Astrocyte (in vitro differentiated cells and primary cell): ENCODE data around the gene PPM1L. TPM values are rescaled to one million over a fixed set of nuclear protein-coding genes. Genes with fewer than 3 reads are reported as not detected.

Source experiments
- DNase-seq: peaks from one replicate; pipeline ENCODE4 v3.0.0-alpha.2; 2010; ENCODE audit warnings: low read depth
- FAIRE-seq: peaks from 2 replicates; lab custom pipeline; 2011; peaks lifted over from hg19 to GRCh38; lab: Jason Lieb, UNC
- H2AFZ ChIP-seq: 2 replicates; pipeline ENCODE4 v1.6.0; 2012; ENCODE audit warnings: low read depth, low read length, inconsistent platforms
- H3K27ac ChIP-seq: 2 replicates; pipeline ENCODE4 v1.5.1; 2011; ENCODE audit warnings: low read depth, low read length, inconsistent platforms
- H3K27me3 ChIP-seq: 2 replicates; pipeline ENCODE4 v1.6.0; 2011; ENCODE audit warnings: low read length, inconsistent platforms; ENCODE audit not compliant: insufficient read depth
- H3K36me3 ChIP-seq: 2 replicates; pipeline ENCODE4 v1.5.1; 2011; ENCODE audit warnings: low read length, inconsistent platforms; ENCODE audit not compliant: insufficient read depth
- H3K4me1 ChIP-seq: 2 replicates; pipeline ENCODE4 v1.5.1; 2011; ENCODE audit warnings: low read length, inconsistent platforms; ENCODE audit not compliant: insufficient read depth
- H3K4me2 ChIP-seq: 2 replicates; pipeline ENCODE4 v1.6.0; 2012; ENCODE audit warnings: low read length, inconsistent platforms
- H3K4me3 ChIP-seq: 2 replicates; pipeline ENCODE4 v1.5.1; 2011; ENCODE audit warnings: low read depth, mild to moderate bottlenecking, low read length, inconsistent platforms; ENCODE audit not compliant: insufficient read depth
- H3K79me2 ChIP-seq: 2 replicates; pipeline ENCODE4 v1.6.0; 2012; ENCODE audit warnings: mild to moderate bottlenecking, low read length, inconsistent platforms; ENCODE audit not compliant: insufficient read depth
- H3K9ac ChIP-seq: 2 replicates; pipeline ENCODE4 v1.6.0; 2012; ENCODE audit warnings: mild to moderate bottlenecking, low read length, inconsistent platforms
- H3K9me3 ChIP-seq: 2 replicates; pipeline ENCODE4 v1.5.1; 2012; ENCODE audit warnings: low read depth, mild to moderate bottlenecking, low read length, inconsistent platforms; ENCODE audit not compliant: insufficient read depth
- H4K20me1 ChIP-seq: 2 replicates; pipeline ENCODE4 v1.6.0; 2012; ENCODE audit warnings: low read length, inconsistent platforms; ENCODE audit not compliant: insufficient read depth
- H3K27ac Mint-ChIP-seq: one replicate; pipeline ENCODE4 v1.8.0; 2021; ENCODE audit warnings: mild to moderate bottlenecking, mixed read lengths; ENCODE audit not compliant: unreplicated experiment
- H3K27me3 Mint-ChIP-seq: one replicate; pipeline ENCODE4 v1.8.0; 2021; ENCODE audit warnings: low read depth, mixed read lengths; ENCODE audit not compliant: unreplicated experiment
- H3K36me3 Mint-ChIP-seq: one replicate; pipeline ENCODE4 v1.8.0; 2021; ENCODE audit warnings: low read depth, mixed read lengths; ENCODE audit not compliant: unreplicated experiment
- H3K4me1 Mint-ChIP-seq: one replicate; pipeline ENCODE4 v1.8.0; 2021; ENCODE audit warnings: low read depth, mixed read lengths; ENCODE audit not compliant: unreplicated experiment
- H3K4me3 Mint-ChIP-seq: one replicate; pipeline ENCODE4 v1.8.0; 2021; ENCODE audit warnings: mild to moderate bottlenecking, moderate library complexity, mixed read lengths; ENCODE audit not compliant: unreplicated experiment
- H3K9me3 Mint-ChIP-seq: one replicate; pipeline ENCODE4 v1.8.0; 2021; ENCODE audit warnings: mild to moderate bottlenecking, mixed read lengths; ENCODE audit not compliant: unreplicated experiment
- EZH2 ChIP-seq: IDR thresholded peaks from 2 replicates; pipeline ENCODE4 v1.6.1; 2012; ENCODE audit warnings: mild to moderate bottlenecking, low read length, inconsistent platforms; ENCODE audit not compliant: insufficient read depth
- total RNA-seq: library from RNA; stranded (reverse); gene quantifications from 2 replicates; pipeline ENCODE4 v1.2.1, GENCODE V29; 2021
- TF ChIP-seq, protein P1 (sequence below): IDR thresholded peaks from 2 replicates; pipeline ENCODE4 v1.5.1; 2011; ENCODE audit warnings: low read depth, mild to moderate bottlenecking, inconsistent platforms, low read length, moderate library complexity; ENCODE audit not compliant: insufficient read depth

PPM1L gene
- total RNA-seq, 1 donor from 2014 or later, result 6.3 TPM

DNA sequence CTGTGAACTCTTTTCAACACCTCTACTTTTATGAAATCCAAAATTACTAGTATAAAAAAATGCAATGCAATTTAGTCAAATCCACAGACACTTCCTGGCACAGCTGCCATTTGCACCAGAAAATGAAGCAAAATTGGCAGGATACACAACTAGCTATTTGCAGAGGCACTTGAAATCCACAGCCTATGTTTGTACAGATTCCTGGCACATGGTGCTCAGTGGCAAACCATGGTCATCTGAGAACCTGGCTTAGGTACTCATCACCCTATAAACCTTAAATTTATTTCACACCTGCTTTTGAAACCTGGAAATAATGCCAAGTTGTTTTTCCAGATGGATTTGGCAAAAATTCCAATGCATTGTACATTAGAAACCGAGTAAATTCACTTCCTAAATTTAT is 20.2 kb upstream of the PPM1L start:
- Histone ChIP-seq H3K4me3 (no peak overlapping the region), H3K79me2 (no peaks in the 10 kb centered on the region), H3K4me1 (no peaks in the 10 kb centered on the region), H3K9me3 (no peaks in the 10 kb centered on the region), H3K27me3 (no peaks in the 10 kb centered on the region), H3K27ac (no peak overlapping the region), H3K36me3 (no peaks in the 10 kb centered on the region), H4K20me1 (no peaks in the 10 kb centered on the region), H3K9ac (no peak overlapping the region), H3K4me2 (no peak overlapping the region), H2AFZ (no peak overlapping the region)
- no peaks in the 10 kb centered on the region for H3K36me3 Mint-ChIP-seq
- FAIRE-seq (no peak), DNase-seq (no peak)
- no peaks in the 10 kb centered on the region for H3K9me3 Mint-ChIP-seq
- no peaks in the 10 kb centered on the region for H3K4me1 Mint-ChIP-seq
- H3K4me3 Mint-ChIP-seq, result no peak overlapping the region
- H3K27me3 Mint-ChIP-seq, result no peaks in the 10 kb centered on the region
- no peak overlapping the region for H3K27ac Mint-ChIP-seq
- TF ChIP-seq, protein P1, sequence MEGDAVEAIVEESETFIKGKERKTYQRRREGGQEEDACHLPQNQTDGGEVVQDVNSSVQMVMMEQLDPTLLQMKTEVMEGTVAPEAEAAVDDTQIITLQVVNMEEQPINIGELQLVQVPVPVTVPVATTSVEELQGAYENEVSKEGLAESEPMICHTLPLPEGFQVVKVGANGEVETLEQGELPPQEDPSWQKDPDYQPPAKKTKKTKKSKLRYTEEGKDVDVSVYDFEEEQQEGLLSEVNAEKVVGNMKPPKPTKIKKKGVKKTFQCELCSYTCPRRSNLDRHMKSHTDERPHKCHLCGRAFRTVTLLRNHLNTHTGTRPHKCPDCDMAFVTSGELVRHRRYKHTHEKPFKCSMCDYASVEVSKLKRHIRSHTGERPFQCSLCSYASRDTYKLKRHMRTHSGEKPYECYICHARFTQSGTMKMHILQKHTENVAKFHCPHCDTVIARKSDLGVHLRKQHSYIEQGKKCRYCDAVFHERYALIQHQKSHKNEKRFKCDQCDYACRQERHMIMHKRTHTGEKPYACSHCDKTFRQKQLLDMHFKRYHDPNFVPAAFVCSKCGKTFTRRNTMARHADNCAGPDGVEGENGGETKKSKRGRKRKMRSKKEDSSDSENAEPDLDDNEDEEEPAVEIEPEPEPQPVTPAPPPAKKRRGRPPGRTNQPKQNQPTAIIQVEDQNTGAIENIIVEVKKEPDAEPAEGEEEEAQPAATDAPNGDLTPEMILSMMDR, result no peak
- TF ChIP-seq EZH2, result no peak

DNA sequence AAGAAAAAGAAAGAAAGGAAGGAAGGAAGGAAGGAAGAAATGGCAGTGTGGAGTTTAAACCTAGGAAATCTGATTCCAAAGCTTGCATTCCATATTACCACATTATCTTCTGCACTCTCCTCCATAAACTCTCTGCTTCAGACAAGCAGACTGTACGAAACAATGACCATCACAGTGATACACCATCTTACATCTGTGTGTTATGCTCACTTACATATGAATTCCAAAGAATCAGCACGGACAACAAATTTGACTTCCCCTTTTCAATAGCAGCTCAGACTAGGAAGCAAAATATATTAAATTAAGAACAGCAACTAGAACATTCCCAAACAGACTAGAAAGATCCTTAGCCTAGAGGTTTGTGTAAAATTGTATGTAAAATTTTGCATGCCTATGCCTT is 18.0 kb upstream of the PPM1L start:
- H3K4me2 ChIP-seq, result no peak overlapping the region
- H2AFZ ChIP-seq, result no peak overlapping the region
- no peaks in the 10 kb centered on the region for H3K4me1 ChIP-seq
- no peaks in the 10 kb centered on the region for H3K79me2 ChIP-seq
- no peaks in the 10 kb centered on the region for H3K36me3 ChIP-seq
- H4K20me1 ChIP-seq, result no peaks in the 10 kb centered on the region
- no peak overlapping the region for H3K9ac ChIP-seq
- H3K4me3 Mint-ChIP-seq, result no peak overlapping the region
- H3K4me3 ChIP-seq, result no peak overlapping the region
- no peaks in the 10 kb centered on the region for H3K9me3 Mint-ChIP-seq
- H3K4me1 Mint-ChIP-seq, result no peaks in the 10 kb centered on the region
- no peak overlapping the region for H3K27ac ChIP-seq
- no peaks in the 10 kb centered on the region for H3K9me3 ChIP-seq
- DNase-seq (no peak), FAIRE-seq (no peak)
- H3K27me3 Mint-ChIP-seq, result peaks cover 3% of the 10 kb centered on the region
- no peak overlapping the region for H3K27ac Mint-ChIP-seq
- no peaks in the 10 kb centered on the region for H3K27me3 ChIP-seq
- TF ChIP-seq, protein P1, result no peak
- no peak for TF ChIP-seq EZH2
- H3K36me3 Mint-ChIP-seq, result no peaks in the 10 kb centered on the region

DNA sequence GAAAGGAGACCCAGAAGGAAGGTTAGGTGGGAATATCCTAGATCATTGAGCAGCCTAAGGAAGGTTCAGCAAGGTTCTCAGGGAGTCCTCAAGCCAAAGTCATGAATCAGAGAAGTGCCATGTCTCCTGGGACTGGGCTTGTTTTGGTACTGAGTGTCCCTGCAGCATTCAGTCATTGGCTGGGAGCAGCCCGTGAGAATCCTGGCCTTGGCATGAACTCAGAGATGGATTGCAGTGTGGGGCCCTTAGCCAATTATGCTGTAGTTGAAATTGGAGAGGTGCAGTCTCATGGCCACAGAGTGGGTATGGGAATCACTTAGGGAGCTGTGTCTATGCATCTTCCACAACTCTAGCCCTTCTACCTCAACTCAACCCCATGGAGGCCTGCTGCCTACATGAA is 17.0 kb upstream of the PPM1L start:
- Mint-ChIP-seq H3K36me3 (no peaks in the 10 kb centered on the region), H3K4me1 (no peaks in the 10 kb centered on the region), H3K27me3 (peaks cover 3% of the 10 kb centered on the region), H3K9me3 (no peaks in the 10 kb centered on the region), H3K4me3 (no peak overlapping the region), H3K27ac (no peak overlapping the region)
- no peaks in the 10 kb centered on the region for H3K36me3 ChIP-seq
- DNase-seq (no peak), FAIRE-seq (no peak)
- no peaks in the 10 kb centered on the region for H3K27me3 ChIP-seq
- H2AFZ ChIP-seq, result no peak overlapping the region
- no peak overlapping the region for H3K27ac ChIP-seq
- no peak overlapping the region for H3K4me3 ChIP-seq
- no peaks in the 10 kb centered on the region for H3K4me1 ChIP-seq
- H3K79me2 ChIP-seq, result no peaks in the 10 kb centered on the region
- TF ChIP-seq EZH2, result no peak
- TF ChIP-seq, protein P1, result no peak
- H3K9me3 ChIP-seq, result no peaks in the 10 kb centered on the region
- H3K4me2 ChIP-seq, result no peak overlapping the region
- no peaks in the 10 kb centered on the region for H4K20me1 ChIP-seq
- no peak overlapping the region for H3K9ac ChIP-seq
